NCI-H2081 treated with DMSO at 0.1 percent for 48 hours (cell line): ENCODE measurements around the gene TAP2.

ENCODE experiments used
- DNase-seq: peaks from one replicate; lab custom pipeline; 2025; lab: John Stamatoyannopoulos, UW

TAP2 gene

DNA sequence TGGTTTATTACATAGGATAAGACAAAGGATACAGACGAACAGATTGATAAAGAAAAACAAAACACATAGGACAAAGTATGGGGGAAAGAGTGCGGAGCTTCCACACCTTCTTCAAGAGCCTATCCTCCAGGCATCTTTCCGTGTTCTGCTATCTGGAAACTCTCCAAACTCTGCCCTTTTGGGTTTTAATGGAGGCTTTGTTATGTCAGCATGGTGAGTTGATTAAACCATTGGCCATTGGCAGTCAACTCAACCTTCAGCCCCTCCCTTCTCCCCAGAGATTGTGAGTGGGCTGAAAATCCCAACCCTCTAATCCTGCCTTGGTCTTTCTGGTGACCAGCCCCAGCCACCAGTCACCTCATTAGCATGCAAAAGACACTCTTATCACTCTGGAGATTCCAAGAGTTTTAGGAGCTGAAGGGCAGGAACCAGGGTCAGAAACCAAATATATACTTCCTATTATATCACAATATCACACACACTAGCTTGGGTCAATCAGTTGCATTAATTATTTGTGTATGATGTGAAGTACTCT, 45.6 kb downstream of the TAP2 start:
- DNase-seq = no peak

DNA sequence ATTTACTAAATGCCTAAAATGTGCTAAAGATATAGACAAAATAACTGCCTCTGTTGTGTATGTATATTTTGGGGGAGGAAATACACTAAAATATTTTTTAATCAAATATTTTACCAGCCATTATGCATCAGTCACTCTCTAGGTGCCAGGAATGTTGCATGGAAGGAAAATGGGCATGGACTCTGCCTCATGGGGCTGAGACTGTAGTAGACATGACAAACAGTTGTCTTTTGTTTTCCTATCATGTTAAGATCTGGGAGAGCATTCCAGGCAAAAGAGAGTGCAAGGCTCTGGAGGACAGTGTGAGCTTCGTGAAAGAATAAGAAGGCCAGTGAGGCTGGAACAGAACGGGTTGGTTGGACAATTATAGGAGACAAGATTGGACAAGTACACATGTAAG, 48.2 kb downstream of the TAP2 start:
- no peak for DNase-seq
